Smooth muscle cell of the coronary artery (primary cell): ENCODE data around the gene KANK4. TPM values are rescaled to one million over a fixed set of nuclear protein-coding genes. Genes with fewer than 3 reads are reported as not detected.

Experiments used
- total RNA-seq: library from RNA; depleted of rRNA; stranded (reverse); fragments of >200 nt; gene quantifications from 2 replicates; pipeline ENCODE4 v1.2.3, GENCODE V29; 2014; ENCODE audit warnings: low replicate concordance

KANK4 gene
- total RNA-seq, result 0.08 TPM in 1 of 2 replicates, not detected in the other

GRCh38 chr1:62318756-62319544, at the start of gene KANK4:
Gene KANK4, minus strand, starts transcription at chr1:62319434. Its CDS starts 37,870 bp downstream, at chr1:62281564.

GRCh38 chr1:62194651-62195544, 124.3 kb downstream of the KANK4 start, which contains the start of gene L1TD1:
Gene L1TD1, plus strand, starts transcription at chr1:62194849. Its CDS starts 11,780 bp downstream, at chr1:62206629.

Other genes starting within 250 kb of the KANK4 start
- gene L1TD1, start 124.6 kb downstream of the KANK4 start, total RNA-seq, result not detected in 2 replicates
- gene USP1, start 117.6 kb upstream of the KANK4 start, total RNA-seq, result 7.6 and 17.2 TPM in 2 replicates